Measurements from ENCODE around the gene LYPD6B.

Gene LYPD6B

GRCh38 chr2:149019768-149020167 is 18.7 kb upstream of the LYPD6B start:
- no peak overlapping the region for H3K4me3 Mint-ChIP-seq
- no peaks in the 10 kb centered on the region for H3K9me3 Mint-ChIP-seq
- peaks cover 4 to 5% of the 10 kb centered on the region in 2 donors for H3K4me1 Mint-ChIP-seq (ENCODE audit: low read depth in 2 of 2)
- H3K36me3 Mint-ChIP-seq (ENCODE audit: insufficient read depth) = peaks cover 3% of the 10 kb centered on the region
- H3K27ac Mint-ChIP-seq = peak overlapping the region in 1 of 2 donors; percentile 55
- DNase-seq = no peak
- peaks cover 0 to 14% of the 10 kb centered on the region in 2 donors for H3K27me3 Mint-ChIP-seq
- no peak for ATAC-seq (replicated peaks)

GRCh38 chr2:149020432-149020851 is 18.1 kb upstream of the LYPD6B start:
- Mint-ChIP-seq H3K4me3 (no peak overlapping the region), H3K27ac (peak overlapping the region in 1 of 2 donors; percentile 55)

GRCh38 chr2:149021271-149021719 is 17.2 kb upstream of the LYPD6B start:
- Mint-ChIP-seq H3K36me3 (ENCODE audit: insufficient read depth) (peaks cover 3% of the 10 kb centered on the region), H3K4me1 (ENCODE audit: low read depth in 2 of 2) (peaks cover 4 to 5% of the 10 kb centered on the region in 2 donors), H3K27me3 (peaks cover 0 to 9% of the 10 kb centered on the region in 2 donors), H3K4me3 (no peak overlapping the region), H3K9me3 (no peaks in the 10 kb centered on the region), H3K27ac (no peak overlapping the region)
- ATAC-seq (replicated peaks) (no peak), DNase-seq (no peak)

More at GRCh38 chr2:149020432-149020851, 18.1 kb upstream of the LYPD6B start:
- Mint-ChIP-seq H3K36me3 (ENCODE audit: insufficient read depth) (peaks cover 3% of the 10 kb centered on the region), H3K4me1 (ENCODE audit: low read depth in 2 of 2) (peaks cover 4 to 5% of the 10 kb centered on the region in 2 donors), H3K27me3 (peaks cover 0 to 14% of the 10 kb centered on the region in 2 donors), H3K9me3 (no peaks in the 10 kb centered on the region)
- DNase-seq (no peak), ATAC-seq (replicated peaks) (no peak)

GRCh38 chr2:149021761-149022160 is 16.7 kb upstream of the LYPD6B start:
- DNase-seq (no peak), ATAC-seq (replicated peaks) (no peak)
- Mint-ChIP-seq H3K36me3 (ENCODE audit: insufficient read depth) (peaks cover 3% of the 10 kb centered on the region), H3K4me3 (no peak overlapping the region), H3K4me1 (ENCODE audit: low read depth in 2 of 2) (peaks cover 4 to 5% of the 10 kb centered on the region in 2 donors), H3K27ac (no peak overlapping the region), H3K27me3 (peaks cover 0 to 5% of the 10 kb centered on the region in 2 donors), H3K9me3 (no peaks in the 10 kb centered on the region)

GRCh38 chr2:149023091-149023490 is 15.4 kb upstream of the LYPD6B start:
- no peak for ATAC-seq (replicated peaks)

GRCh38 chr2:149027590-149028250 is 10.8 kb upstream of the LYPD6B start:
- Mint-ChIP-seq H3K36me3 (ENCODE audit: insufficient read depth) (no peaks in the 10 kb centered on the region), H3K9me3 (no peaks in the 10 kb centered on the region), H3K4me1 (ENCODE audit: low read depth in 2 of 2) (peaks cover 0 to 4% of the 10 kb centered on the region in 2 donors), H3K27ac (no peak overlapping the region), H3K27me3 (peaks cover 0 to 17% of the 10 kb centered on the region in 2 donors), H3K4me3 (no peak overlapping the region)
- ATAC-seq (replicated peaks) = no peak
- no peak for DNase-seq

More at GRCh38 chr2:149023091-149023490, 15.4 kb upstream of the LYPD6B start:
- Mint-ChIP-seq H3K36me3 (ENCODE audit: insufficient read depth) (peaks cover 3% of the 10 kb centered on the region), H3K27ac (no peak overlapping the region), H3K27me3 (no peaks in the 10 kb centered on the region), H3K9me3 (no peaks in the 10 kb centered on the region), H3K4me1 (ENCODE audit: low read depth in 2 of 2) (no peaks in the 10 kb centered on the region), H3K4me3 (no peak overlapping the region)
- no peak for DNase-seq

- H3K27ac Mint-ChIP-seq = no peak overlapping the region
- no peak for DNase-seq
- H3K27me3 Mint-ChIP-seq = peaks cover 2 to 19% of the 10 kb centered on the region in 2 donors
- H3K36me3 Mint-ChIP-seq (ENCODE audit: insufficient read depth) = no peaks in the 10 kb centered on the region
- ATAC-seq (replicated peaks) = no peak
- H3K4me1 Mint-ChIP-seq (ENCODE audit: low read depth in 2 of 2) = peaks cover 0 to 4% of the 10 kb centered on the region in 2 donors
- no peak overlapping the region for H3K4me3 Mint-ChIP-seq
- H3K9me3 Mint-ChIP-seq = no peaks in the 10 kb centered on the region
Measured at GRCh38 chr2:149028377-149028776, 10.1 kb upstream of the LYPD6B start.

- H3K27ac Mint-ChIP-seq = peak overlapping the region in 1 of 2 donors; percentile 62
- peaks cover 7 to 24% of the 10 kb centered on the region in 2 donors for H3K27me3 Mint-ChIP-seq
- H3K9me3 Mint-ChIP-seq = no peaks in the 10 kb centered on the region
- H3K4me3 Mint-ChIP-seq = no peak overlapping the region
- peaks cover 0 to 4% of the 10 kb centered on the region in 2 donors for H3K4me1 Mint-ChIP-seq (ENCODE audit: low read depth in 2 of 2)
- ATAC-seq (replicated peaks) (no peak), DNase-seq (no peak)
- no peaks in the 10 kb centered on the region for H3K36me3 Mint-ChIP-seq (ENCODE audit: insufficient read depth)
Measured at GRCh38 chr2:149028891-149029290, 9.6 kb upstream of the LYPD6B start.

GRCh38 chr2:149029307-149029965 is 9.1 kb upstream of the LYPD6B start:
- DNase-seq (no peak), ATAC-seq (replicated peaks) (no peak)
- Mint-ChIP-seq H3K27me3 (peaks cover 9 to 25% of the 10 kb centered on the region in 2 donors), H3K4me1 (ENCODE audit: low read depth in 2 of 2) (peaks cover 0 to 4% of the 10 kb centered on the region in 2 donors), H3K27ac (peak overlapping the region in 1 of 2 donors; percentile 62), H3K4me3 (no peak overlapping the region), H3K9me3 (no peaks in the 10 kb centered on the region), H3K36me3 (ENCODE audit: insufficient read depth) (no peaks in the 10 kb centered on the region)

- Mint-ChIP-seq H3K4me1 (ENCODE audit: low read depth in 2 of 2) (peaks cover 0 to 4% of the 10 kb centered on the region in 2 donors), H3K27me3 (peaks cover 14 to 28% of the 10 kb centered on the region in 2 donors), H3K27ac (no peak overlapping the region), H3K36me3 (ENCODE audit: insufficient read depth) (no peaks in the 10 kb centered on the region), H3K9me3 (no peaks in the 10 kb centered on the region), H3K4me3 (no peak overlapping the region)
- DNase-seq (no peak), ATAC-seq (replicated peaks) (no peak)
Measured at GRCh38 chr2:149031396-149031795, 7.1 kb upstream of the LYPD6B start.

- no peak for DNase-seq
- Mint-ChIP-seq H3K4me3 (no peak overlapping the region), H3K36me3 (ENCODE audit: insufficient read depth) (no peaks in the 10 kb centered on the region), H3K27ac (no peak overlapping the region), H3K27me3 (peaks cover 34 to 45% of the 10 kb centered on the region in 2 donors), H3K9me3 (no peaks in the 10 kb centered on the region), H3K4me1 (ENCODE audit: low read depth in 2 of 2) (peaks cover 0 to 6% of the 10 kb centered on the region in 2 donors)
- ATAC-seq (replicated peaks) = no peak
Measured at GRCh38 chr2:149033716-149034115, 4.8 kb upstream of the LYPD6B start.

GRCh38 chr2:149034406-149034805 is 4.1 kb upstream of the LYPD6B start:
- Mint-ChIP-seq H3K27me3 (peaks cover 40 to 45% of the 10 kb centered on the region in 2 donors), H3K4me1 (ENCODE audit: low read depth in 2 of 2) (peaks cover 0 to 6% of the 10 kb centered on the region in 2 donors), H3K36me3 (ENCODE audit: insufficient read depth) (no peaks in the 10 kb centered on the region), H3K4me3 (no peak overlapping the region), H3K27ac (no peak overlapping the region), H3K9me3 (no peaks in the 10 kb centered on the region)
- DNase-seq (no peak), ATAC-seq (replicated peaks) (no peak)

- peaks cover 0 to 6% of the 10 kb centered on the region in 2 donors for H3K4me1 Mint-ChIP-seq (ENCODE audit: low read depth in 2 of 2)
- no peak overlapping the region for H3K27ac Mint-ChIP-seq
- H3K9me3 Mint-ChIP-seq = no peaks in the 10 kb centered on the region
- H3K36me3 Mint-ChIP-seq (ENCODE audit: insufficient read depth) = no peaks in the 10 kb centered on the region
- H3K27me3 Mint-ChIP-seq = peaks cover 46 to 63% of the 10 kb centered on the region in 2 donors
- H3K4me3 Mint-ChIP-seq = no peak overlapping the region
- ATAC-seq (replicated peaks) (no peak), DNase-seq (no peak)
Measured at GRCh38 chr2:149036507-149037293, 1.8 kb upstream of the LYPD6B start.
